B cell (primary cell): ENCODE data around the gene RNF26. TPM values are rescaled to one million over a fixed set of nuclear protein-coding genes. Genes with fewer than 3 reads are reported as not detected.

ENCODE experiments used
- ATAC-seq: fragments of 200-7000 bp; cut with Tn5 transposase; one replicate; pipeline ENCODE4 v1.10.0; 2021; ENCODE audit warnings: low read depth, mild to moderate bottlenecking, moderate number of reproducible peaks, moderate library complexity
- CTCF ChIA-PET: fragments of 350-600 bp; sonication (Branson Sonifier 250); formaldehyde crosslinking; loops from one replicate; lab custom pipeline; 2021; ENCODE audit warnings: antibody characterized with exemption, inconsistent platforms; lab: Charles Lee
- POLR2A ChIA-PET: fragments of 350-600 bp; sonication (Branson Sonifier 250); formaldehyde crosslinking; loops from one replicate; lab custom pipeline; 2021; ENCODE audit warnings: antibody characterized with exemption; lab: Charles Lee
- DNase-seq: peaks from one replicate; pipeline ENCODE4 v3.0.0; 2013
- H2AFZ ChIP-seq: 2 replicates; pipeline ENCODE4 v1.6.1; 2012; ENCODE audit warnings: mild to moderate bottlenecking, low read depth, low read length; ENCODE audit not compliant: insufficient read depth, poor library complexity, severe bottlenecking
- H3K27ac ChIP-seq, 2 donors: 1 replicate in 1 of 2; 2 replicates in 1 of 2; pipeline ENCODE4 v1.5.1; 2012 to 2013; ENCODE audit warnings: low read length in 2 of 2, mild to moderate bottlenecking in 2 of 2, moderate library complexity in 1 of 2
- H3K27me3 ChIP-seq, 4 experiments: fragments of 200-600 bp in 1 of 4; sonication (generic) in 1 of 4; replicated peaks in 1 of 4; 1 replicate in 2 of 4; 2 replicates in 2 of 4; pipeline versions ENCODE4 v1.6.1 to v1.7.0; 2013 to 2016; ENCODE audit warnings: low read length in 3 of 4, mild to moderate bottlenecking in 2 of 4, mixed read lengths in 1 of 4, moderate library complexity in 1 of 4; ENCODE audit not compliant: insufficient read depth in 4 of 4, control insufficient read depth in 3 of 4; ENCODE audit errors: control extremely low read depth in 1 of 4
- H3K36me3 ChIP-seq, 2 experiments: replicated peaks in 1 of 2; 1 replicate in 1 of 2; 2 replicates in 1 of 2; pipeline versions ENCODE4 v1.6.1 to v1.7.1; 2013; ENCODE audit warnings: low read length in 1 of 2; ENCODE audit not compliant: insufficient read depth in 2 of 2, control insufficient read depth in 1 of 2; ENCODE audit errors: control extremely low read depth in 1 of 2, extremely low read depth in 1 of 2
- H3K4me1 ChIP-seq, 2 donors: fragments of 200-600 bp in 1 of 2; sonication (generic) in 1 of 2; 1 replicate in 1 of 2; 2 replicates in 1 of 2; pipeline versions ENCODE4 v1.5.1 to v1.6.1; 2013 to 2017; ENCODE audit warnings: low read length in 2 of 2; ENCODE audit not compliant: control insufficient read depth in 2 of 2, insufficient read depth in 2 of 2
- H3K4me2 ChIP-seq: replicated peaks from 2 replicates; pipeline ENCODE3; 2012; ENCODE audit warnings: mild to moderate bottlenecking, low read depth, low read length; ENCODE audit not compliant: poor library complexity, severe bottlenecking
- H3K4me3 ChIP-seq, 5 experiments: fragments of 200-600 bp in 1 of 5; sonication (generic) in 1 of 5; 1 replicate in 3 of 5; 2 replicates in 2 of 5; pipeline versions ENCODE4 v1.5.1 to v1.7.0; 2011 to 2016; ENCODE audit warnings: low read length in 4 of 5, mild to moderate bottlenecking in 4 of 5, low read depth in 2 of 5, control low read depth in 1 of 5, moderate library complexity in 1 of 5; ENCODE audit not compliant: insufficient read depth in 1 of 5; ENCODE audit errors: control extremely low read depth in 1 of 5, extremely low read depth in 1 of 5
- H3K79me2 ChIP-seq: fragments of 200-600 bp; sonication (generic); one replicate; pipeline ENCODE4 v1.6.0; 2016; ENCODE audit warnings: low read length; ENCODE audit not compliant: control insufficient read depth, insufficient read depth
- H3K9ac ChIP-seq: fragments of 200-600 bp; sonication (generic); 2 replicates; pipeline ENCODE4 v1.6.1; 2017; ENCODE audit warnings: mild to moderate bottlenecking, low read length, moderate library complexity
- H3K9me3 ChIP-seq, 3 donors: one replicate each; pipeline versions ENCODE4 v1.6.1 to v1.7.1; 2013; ENCODE audit warnings: low read length in 2 of 3; ENCODE audit not compliant: control insufficient read depth in 2 of 3, insufficient read depth in 1 of 3; ENCODE audit errors: control extremely low read depth in 1 of 3
- H4K20me1 ChIP-seq: 2 replicates; pipeline ENCODE4 v1.6.0; 2012; ENCODE audit warnings: mild to moderate bottlenecking, low read length; ENCODE audit not compliant: insufficient read depth, control insufficient read depth, poor library complexity, severe bottlenecking
- H3K27ac Mint-ChIP-seq: one replicate; pipeline ENCODE4 v1.8.0; 2021; ENCODE audit warnings: mixed read lengths
- H3K27me3 Mint-ChIP-seq: one replicate; pipeline ENCODE4 v1.8.0; 2021; ENCODE audit warnings: mixed read lengths
- H3K4me1 Mint-ChIP-seq: one replicate; pipeline ENCODE4 v1.8.0; 2021; ENCODE audit warnings: mixed read lengths
- H3K4me3 Mint-ChIP-seq: one replicate; pipeline ENCODE4 v1.8.0; 2021; ENCODE audit warnings: mixed read lengths
- H3K9me3 Mint-ChIP-seq: one replicate; pipeline ENCODE4 v1.8.0; 2022; ENCODE audit warnings: mixed read lengths; ENCODE audit not compliant: insufficient read depth
- CTCF ChIP-seq: fragments of 200-600 bp; IDR thresholded peaks from one replicate; pipeline ENCODE4 v1.8.0; 2022; ENCODE audit warnings: antibody characterized with exemption, mild to moderate bottlenecking
- EZH2 ChIP-seq: IDR thresholded peaks from 2 replicates; pipeline ENCODE4 v1.6.1; 2012; ENCODE audit warnings: borderline replicate concordance, low read depth, mild to moderate bottlenecking, moderate library complexity, low read length; ENCODE audit not compliant: insufficient read depth, poor library complexity, severe bottlenecking
- WGBS: methylation state at CpG from one replicate; pipeline ENCODE4 v1.1.5; 2013; ENCODE audit warnings: missing lambda C conversion rate; ENCODE audit not compliant: insufficient coverage; 5-methylcytosine and 5-hydroxymethylcytosine counted together
- intact Hi-C: fragments of 100-400 bp; cut with micrococcal nuclease; formaldehyde crosslinking; loops from one replicate; pipeline ENCODE4 v1.10.0; 2022
- polyA plus RNA-seq: library from polyadenylated mRNA; depleted of rRNA; stranded (reverse); fragments of >200 nt; gene quantifications from 2 replicates; pipeline ENCODE4 v1.2.3, GENCODE V29; 2012
- total RNA-seq, 2 donors: library from RNA; stranded (reverse); fragments of 120-200 nt in 1 of 2; gene quantifications; 1 replicate in 1 of 2; 2 replicates in 1 of 2; pipeline versions ENCODE4 v1.2.3 to v1.2.4, GENCODE V29; 2013 to 2022

Gene RNF26
- total and polyA plus RNA-seq, 2 donors (not counting 1 experiment from before 2014, with no cell fraction given): 15.5 to 21.8 TPM

GRCh38 chr11:119363851-119364590 lies 29.7 kb downstream of the RNF26 start:
- intact Hi-C loops: loop anchor here (1.0 kb wide), 1 partner anchor 17 kb away; the partner anchor contains the start of gene USP2
- H3K4me3 ChIP-seq: peak overlapping the region in 3 of 5 experiments; percentile 36 to 58 (median 44)

More at GRCh38 chr11:119363851-119364590, 29.7 kb downstream of the RNF26 start:
- Histone ChIP-seq H3K4me1 (peaks cover 19 to 21% of the 10 kb centered on the region in 2 donors), H3K27me3 (peaks cover 0 to 53% (median 27%) of the 10 kb centered on the region in 4 experiments), H3K4me2 (peak overlapping the region; percentile 81), H3K36me3 (no peaks in the 10 kb centered on the region), H3K9ac (peak overlapping the region; percentile 37), H3K27ac (no peak overlapping the region), H3K9me3 (peaks cover 0 to 19% (median 0%) of the 10 kb centered on the region in 3 donors), H4K20me1 (no peaks in the 10 kb centered on the region), H2AFZ (peak overlapping the region; percentile 50), H3K79me2 (no peaks in the 10 kb centered on the region)
- TF ChIP-seq EZH2: no peak
- TF ChIP-seq CTCF: no peak
- Mint-ChIP-seq H3K9me3 (no peaks in the 10 kb centered on the region), H3K4me3 (peak overlapping the region; percentile 89), H3K27ac (no peak overlapping the region), H3K27me3 (peaks cover 54% of the 10 kb centered on the region), H3K4me1 (peaks cover 17% of the 10 kb centered on the region)
- ATAC-seq (peak; percentile 92), DNase-seq (peak; percentile 71)
- ChIA-PET CTCF (interaction anchor here (0.6 to 1.5 kb wide), 2 partner anchors 8 to 20 kb away, joined by 4 to 9 read pairs; no protein-coding TSS in a partner anchor), POLR2A (no interaction called here)
- 4% methylated on average over 86 of the region's 88 CpGs for WGBS
